AG10803 (cell line): Measurements from ENCODE around the gene NLRC5.
"Not testable (repeated sequence)": the region's sequence is repeated elsewhere in the genome, so short reads cannot be mapped to it uniquely, and the experiment has no call there.

ENCODE experiments used
- DNase-seq: peaks from one replicate; pipeline ENCODE4 v3.0.0; 2010; ENCODE audit warnings: low read depth
- H3K4me3 ChIP-seq: 2 replicates; pipeline ENCODE4 v1.5.1; 2011; ENCODE audit warnings: mild to moderate bottlenecking, low read length, control low read depth
- CTCF ChIP-seq: conservative IDR thresholded peaks from 2 replicates; pipeline ENCODE4 v1.5.1; 2011; ENCODE audit warnings: mild to moderate bottlenecking, low read length, control low read depth, inconsistent platforms

NLRC5 gene

GRCh38 chr16:57060323-57061083, 71.1 kb downstream of the NLRC5 start:
- peak; percentile 9 for DNase-seq
- no peak for TF ChIP-seq CTCF
- H3K4me3 ChIP-seq = no peak overlapping the region

- DNase-seq = peak; percentile 81
- TF ChIP-seq CTCF = no peak
- no peak overlapping the region for H3K4me3 ChIP-seq
Observed at GRCh38 chr16:57061084-57061905, 71.9 kb downstream of the NLRC5 start.

- DNase-seq = no peak
- H3K4me3 ChIP-seq = no peak overlapping the region
- no peak for TF ChIP-seq CTCF
Observed at GRCh38 chr16:57062329-57062728, 73.0 kb downstream of the NLRC5 start.

- H3K4me3 ChIP-seq, DNase-seq: not testable (repeated sequence)
Observed at GRCh38 chr16:57063189-57063588, 73.8 kb downstream of the NLRC5 start.

- DNase-seq = no peak
- TF ChIP-seq CTCF = no peak
- H3K4me3 ChIP-seq = no peak overlapping the region
Observed at GRCh38 chr16:57064995-57065394, 75.6 kb downstream of the NLRC5 start.

GRCh38 chr16:57066625-57067024, 77.3 kb downstream of the NLRC5 start:
- no peak overlapping the region for H3K4me3 ChIP-seq
- no peak for TF ChIP-seq CTCF
- no peak for DNase-seq

- no peak overlapping the region for H3K4me3 ChIP-seq
- TF ChIP-seq CTCF = no peak
- no peak for DNase-seq
Observed at GRCh38 chr16:57067347-57067746, 78.0 kb downstream of the NLRC5 start.
